H9 (cell line): ENCODE results near the gene DNAL1. TPM values are rescaled to one million over a fixed set of nuclear protein-coding genes. Genes with fewer than 3 reads are reported as not detected.

Experiments used
- DNase-seq: peaks from one replicate; pipeline ENCODE4 v3.0.0-alpha.2; 2017
- H2AFZ ChIP-seq: one replicate; pipeline ENCODE4 v1.6.1; 2013; ENCODE audit warnings: mild to moderate bottlenecking, low read length, control low read depth, moderate library complexity
- H2AK5ac ChIP-seq: 2 replicates; pipeline ENCODE4 v1.6.1; 2013; ENCODE audit warnings: low read length, control low read depth, mixed read lengths; ENCODE audit not compliant: insufficient read length
- H2BK120ac ChIP-seq: one replicate; pipeline ENCODE4 v1.6.1; 2013; ENCODE audit warnings: low read depth, mild to moderate bottlenecking, low read length, control low read depth, inconsistent platforms; ENCODE audit not compliant: poor library complexity, severe bottlenecking
- H2BK12ac ChIP-seq: 2 replicates; pipeline ENCODE4 v1.6.1; 2013; ENCODE audit warnings: low read length, control low read depth, mixed read lengths, low read depth; ENCODE audit not compliant: insufficient read length
- H2BK15ac ChIP-seq: 2 replicates; pipeline ENCODE4 v1.6.1; 2013; ENCODE audit warnings: low read depth, low read length, control low read depth
- H2BK20ac ChIP-seq: one replicate; pipeline ENCODE4 v1.6.1; 2013; ENCODE audit warnings: low read depth, mild to moderate bottlenecking, low read length, control low read depth, inconsistent platforms; ENCODE audit not compliant: poor library complexity, severe bottlenecking
- H2BK5ac ChIP-seq: 2 replicates; pipeline ENCODE4 v1.6.1; 2013; ENCODE audit warnings: low read length, control low read depth, mixed read lengths; ENCODE audit not compliant: insufficient read length
- H3K14ac ChIP-seq: 2 replicates; pipeline ENCODE4 v1.6.1; 2013; ENCODE audit warnings: low read length, control low read depth; ENCODE audit not compliant: insufficient read depth
- H3K18ac ChIP-seq: 2 replicates; pipeline ENCODE4 v1.6.1; 2013; ENCODE audit warnings: low read depth, mild to moderate bottlenecking, mixed read lengths, low read length, control low read depth; ENCODE audit not compliant: insufficient read length
- H3K23ac ChIP-seq: 2 replicates; pipeline ENCODE4 v1.6.1; 2013; ENCODE audit warnings: low read length, control low read depth, mixed read lengths, low read depth; ENCODE audit not compliant: insufficient read length
- H3K23me2 ChIP-seq: 2 replicates; pipeline ENCODE4 v1.6.1; 2013; ENCODE audit warnings: low read depth, mild to moderate bottlenecking, mixed read lengths, low read length, control low read depth; ENCODE audit not compliant: insufficient read length, poor library complexity, severe bottlenecking
- H3K27ac ChIP-seq: 2 replicates; pipeline ENCODE4 v1.5.1; 2013; ENCODE audit warnings: low read length, control low read depth, mixed read lengths, low read depth; ENCODE audit not compliant: insufficient read length
- H3K27me3 ChIP-seq: 2 replicates; pipeline ENCODE4 v1.6.1; 2013; ENCODE audit warnings: low read length, control low read depth, inconsistent platforms; ENCODE audit not compliant: insufficient read depth
- H3K4ac ChIP-seq: 2 replicates; pipeline ENCODE4 v1.6.1; 2013; ENCODE audit warnings: low read depth, mild to moderate bottlenecking, control low read depth, inconsistent platforms, low read length, moderate library complexity
- H3K4me1 ChIP-seq: 2 replicates; pipeline ENCODE4 v1.6.1; 2013; ENCODE audit warnings: low read length, control low read depth, inconsistent platforms; ENCODE audit not compliant: insufficient read depth
- H3K4me2 ChIP-seq: 2 replicates; pipeline ENCODE4 v1.6.1; 2013; ENCODE audit warnings: low read length, control low read depth, mixed read lengths; ENCODE audit not compliant: insufficient read length, insufficient read depth
- H3K56ac ChIP-seq: 2 replicates; pipeline ENCODE4 v1.6.1; 2013; ENCODE audit warnings: low read depth, mild to moderate bottlenecking, mixed read lengths, low read length, control low read depth; ENCODE audit not compliant: insufficient read length
- H3K79me1 ChIP-seq: 2 replicates; pipeline ENCODE4 v1.6.1; 2013; ENCODE audit warnings: low read depth, mild to moderate bottlenecking, moderate library complexity, low read length, control low read depth, inconsistent platforms; ENCODE audit not compliant: insufficient read depth, poor library complexity, severe bottlenecking
- H3K79me2 ChIP-seq: 2 replicates; pipeline ENCODE4 v1.6.1; 2013; ENCODE audit warnings: low read length, control low read depth, inconsistent platforms; ENCODE audit not compliant: insufficient read depth
- H3K9ac ChIP-seq: 2 replicates; pipeline ENCODE4 v1.6.1; 2013; ENCODE audit warnings: low read length, control low read depth, mixed read lengths; ENCODE audit not compliant: insufficient read length; ENCODE audit errors: extremely low read depth
- H3K9me3 ChIP-seq: one replicate; pipeline ENCODE4 v1.6.1; 2013; ENCODE audit warnings: low read depth, low read length, inconsistent platforms; ENCODE audit not compliant: control insufficient read depth
- H3T11ph ChIP-seq: one replicate; pipeline ENCODE4 v1.6.1; 2013; ENCODE audit warnings: mild to moderate bottlenecking, low read length, control low read depth, inconsistent platforms
- H4K20me1 ChIP-seq: one replicate; pipeline ENCODE4 v1.6.1; 2013; ENCODE audit not compliant: control insufficient read depth, insufficient read length, insufficient read depth
- H4K5ac ChIP-seq: 2 replicates; pipeline ENCODE4 v1.6.1; 2013; ENCODE audit warnings: low read depth, mild to moderate bottlenecking, mixed read lengths, low read length, control low read depth; ENCODE audit not compliant: insufficient read length
- H4K8ac ChIP-seq: replicated peaks from 2 replicates; pipeline ENCODE4 v1.6.1; 2013; ENCODE audit warnings: low read length, control low read depth, mixed read lengths, low read depth; ENCODE audit not compliant: insufficient read length
- H4K91ac ChIP-seq: 2 replicates; pipeline ENCODE4 v1.6.1; 2013; ENCODE audit warnings: low read depth, mild to moderate bottlenecking, moderate library complexity, mixed read lengths, low read length, control low read depth; ENCODE audit not compliant: insufficient read length
- H3K27ac Mint-ChIP-seq, 3 experiments: 2 replicates in 2 of 3; 3 replicates in 1 of 3; pipeline ENCODE4 v1.8.0; 2020 to 2021; ENCODE audit warnings: mixed read lengths in 3 of 3, mild to moderate bottlenecking in 1 of 3, moderate library complexity in 1 of 3
- H3K27me3 Mint-ChIP-seq: 2 replicates; pipeline ENCODE4 v1.8.0; 2021; ENCODE audit warnings: low read depth, mild to moderate bottlenecking, moderate library complexity, mixed read lengths
- H3K36me3 Mint-ChIP-seq, 3 experiments: 2 replicates in 2 of 3; 3 replicates in 1 of 3; pipeline ENCODE4 v1.8.0; 2020 to 2021; ENCODE audit warnings: low read depth in 3 of 3, mixed read lengths in 3 of 3; ENCODE audit not compliant: insufficient read depth in 1 of 3
- H3K4me1 Mint-ChIP-seq, 2 experiments: 2 replicates each; pipeline ENCODE4 v1.8.0; 2020; ENCODE audit warnings: mixed read lengths in 2 of 2
- H3K4me3 Mint-ChIP-seq, 2 experiments: 2 replicates in 1 of 2; 3 replicates in 1 of 2; pipeline ENCODE4 v1.8.0; 2020 to 2021; ENCODE audit warnings: mild to moderate bottlenecking in 2 of 2, mixed read lengths in 2 of 2, moderate library complexity in 1 of 2
- H3K9me3 Mint-ChIP-seq, 2 experiments: 2 replicates in 1 of 2; 3 replicates in 1 of 2; pipeline ENCODE4 v1.8.0; 2020; ENCODE audit warnings: mild to moderate bottlenecking in 2 of 2, mixed read lengths in 2 of 2, moderate library complexity in 1 of 2
- WGBS: extraction: QIAGEN DNeasy Blood & Tissue Kit; methylation state at CpG from one replicate; pipeline ENCODE4 v1.1.7; 2013; ENCODE audit warnings: missing lambda C conversion rate, low lambda C conversion rate, mixed read lengths; ENCODE audit not compliant: insufficient read length; ENCODE audit errors: extremely low coverage; 5-methylcytosine and 5-hydroxymethylcytosine counted together
- total RNA-seq: library from RNA; stranded (reverse); gene quantifications from 2 replicates; pipeline ENCODE4 v1.2.1, GENCODE V29; 2021
- TF ChIP-seq, protein P1 (sequence below): fragments of 200-600 bp; sonication (generic); conservative IDR thresholded peaks from 3 replicates; pipeline ENCODE4 v1.8.0; 2021; ENCODE audit warnings: antibody characterized with exemption, mild to moderate bottlenecking

DNAL1 gene
- total RNA-seq, 1 experiment from 2014 or later = 17.7 TPM

DNA sequence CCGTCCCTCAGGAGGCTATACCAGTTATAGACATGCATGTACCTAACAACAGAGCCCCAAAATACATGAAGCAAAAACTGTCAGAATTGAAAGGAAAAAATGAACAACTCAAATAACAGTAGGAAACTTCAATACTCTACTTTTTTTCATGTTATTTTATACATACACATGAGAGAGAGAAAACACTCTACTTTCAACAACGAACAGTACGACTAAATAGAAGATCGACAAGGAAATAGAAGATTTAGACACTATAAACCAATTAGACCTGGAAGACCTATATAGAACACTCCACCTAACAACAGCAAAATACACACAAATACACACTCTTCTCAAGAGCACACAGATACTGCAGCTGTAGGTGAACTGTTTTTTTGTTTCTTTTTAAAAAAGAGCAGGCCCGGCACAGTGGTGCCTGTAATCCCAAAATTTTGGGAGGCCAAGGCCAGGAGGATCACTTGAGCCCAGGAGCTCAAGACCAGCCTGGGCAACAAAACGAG, 104.1 kb downstream of the DNAL1 start:
- Histone ChIP-seq H3K4ac (no peak overlapping the region), H2AFZ (no peak overlapping the region), H4K8ac (no peak overlapping the region), H3K9ac (no peak overlapping the region), H4K5ac (no peak overlapping the region), H3K27ac (no peak overlapping the region), H3K79me2 (peaks cover 4% of the 10 kb centered on the region; the same call in 1 of the 2 replicates), H4K91ac (no peak overlapping the region), H4K20me1 (no peaks in the 10 kb centered on the region), H3K23ac (no peak overlapping the region), H2BK15ac (no peak overlapping the region), H2BK20ac (no peak overlapping the region), H2BK5ac (no peak overlapping the region), H3K4me2 (no peak overlapping the region), H2AK5ac (no peak overlapping the region), H3K9me3 (no peaks in the 10 kb centered on the region), H2BK12ac (no peak overlapping the region), H3T11ph (no peak overlapping the region), H3K56ac (no peak overlapping the region), H3K79me1 (no peaks in the 10 kb centered on the region), H3K23me2 (no peaks in the 10 kb centered on the region), H3K18ac (no peak overlapping the region), H2BK120ac (no peak overlapping the region), H3K14ac (no peak overlapping the region), H3K4me1 (peaks cover 6% of the 10 kb centered on the region; the same call in 1 of the 2 replicates), H3K27me3 (no peaks in the 10 kb centered on the region)
- TF ChIP-seq, protein P1, sequence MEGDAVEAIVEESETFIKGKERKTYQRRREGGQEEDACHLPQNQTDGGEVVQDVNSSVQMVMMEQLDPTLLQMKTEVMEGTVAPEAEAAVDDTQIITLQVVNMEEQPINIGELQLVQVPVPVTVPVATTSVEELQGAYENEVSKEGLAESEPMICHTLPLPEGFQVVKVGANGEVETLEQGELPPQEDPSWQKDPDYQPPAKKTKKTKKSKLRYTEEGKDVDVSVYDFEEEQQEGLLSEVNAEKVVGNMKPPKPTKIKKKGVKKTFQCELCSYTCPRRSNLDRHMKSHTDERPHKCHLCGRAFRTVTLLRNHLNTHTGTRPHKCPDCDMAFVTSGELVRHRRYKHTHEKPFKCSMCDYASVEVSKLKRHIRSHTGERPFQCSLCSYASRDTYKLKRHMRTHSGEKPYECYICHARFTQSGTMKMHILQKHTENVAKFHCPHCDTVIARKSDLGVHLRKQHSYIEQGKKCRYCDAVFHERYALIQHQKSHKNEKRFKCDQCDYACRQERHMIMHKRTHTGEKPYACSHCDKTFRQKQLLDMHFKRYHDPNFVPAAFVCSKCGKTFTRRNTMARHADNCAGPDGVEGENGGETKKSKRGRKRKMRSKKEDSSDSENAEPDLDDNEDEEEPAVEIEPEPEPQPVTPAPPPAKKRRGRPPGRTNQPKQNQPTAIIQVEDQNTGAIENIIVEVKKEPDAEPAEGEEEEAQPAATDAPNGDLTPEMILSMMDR = no peak
- Mint-ChIP-seq H3K36me3 (no peaks in the 10 kb centered on the region), H3K4me1 (peaks cover 38 to 40% of the 10 kb centered on the region in 2 experiments), H3K27ac (no peak overlapping the region), H3K4me3 (no peak overlapping the region), H3K27me3 (peaks cover 2% of the 10 kb centered on the region; the same call in 1 of the 2 replicates), H3K9me3 (no peaks in the 10 kb centered on the region; a peak in 1 of 5 replicates)
- no CpG with 5 or more reads among the region's 6 CpGs for WGBS
- DNase-seq = no peak
